ENCODE data around the gene SIVA1.
"Not testable (repeated sequence)": the region's sequence is repeated elsewhere in the genome, so short reads cannot be mapped to it uniquely, and the experiment has no call there.

SIVA1 gene

GRCh38 chr14:104721505-104722431 lies 31.2 kb upstream of the SIVA1 start:
- no peak for DNase-seq

GRCh38 chr14:104722938-104723650 lies 29.9 kb upstream of the SIVA1 start:
- DNase-seq: no peak

- peak; percentile 79 for DNase-seq
These were observed 29.1 kb upstream of the SIVA1 start, which contains the start of gene ADSS1 for GRCh38 chr14:104723651-104724406. TSS of gene ADSS1 (plus strand) at chr14:104724229. CDS start at chr14:104724271, 42 bp downstream.

GRCh38 chr14:104724407-104724980 lies 28.5 kb upstream of the SIVA1 start:
- DNase-seq: peak; percentile 70

- DNase-seq: peak; percentile 75
These were observed 27.8 kb upstream of the SIVA1 start for GRCh38 chr14:104724981-104725771.

- DNase-seq: no peak
These were observed 27.0 kb upstream of the SIVA1 start for GRCh38 chr14:104725772-104726548.

- DNase-seq: no peak
These were observed 26.1 kb upstream of the SIVA1 start for GRCh38 chr14:104726600-104727451.

- DNase-seq: no peak
These were observed 24.3 kb upstream of the SIVA1 start for GRCh38 chr14:104728631-104729030.

- DNase-seq: not testable (repeated sequence)
These were observed 23.6 kb upstream of the SIVA1 start for GRCh38 chr14:104729176-104729834.

- no peak for DNase-seq
These were observed 23.1 kb upstream of the SIVA1 start for GRCh38 chr14:104729835-104730181.

GRCh38 chr14:104730487-104730886 lies 22.5 kb upstream of the SIVA1 start:
- no peak for DNase-seq

- no peak for DNase-seq
These were observed 21.3 kb upstream of the SIVA1 start for GRCh38 chr14:104731320-104732294.

GRCh38 chr14:104732355-104732804 lies 20.6 kb upstream of the SIVA1 start:
- DNase-seq: no peak

GRCh38 chr14:104732931-104733681 lies 19.8 kb upstream of the SIVA1 start:
- DNase-seq: no peak

GRCh38 chr14:104734051-104734587 lies 18.8 kb upstream of the SIVA1 start:
- no peak for DNase-seq

GRCh38 chr14:104734601-104734990 lies 18.4 kb upstream of the SIVA1 start:
- no peak for DNase-seq

Data from right hindlimb (tissue), 1 donor.